Right atrium auricular region (tissue), 2 donors: ENCODE results near the gene PLK3. TPM values are rescaled to one million over a fixed set of nuclear protein-coding genes. Genes with fewer than 3 reads are reported as not detected.
"Not testable (repeated sequence)": the region's sequence is repeated elsewhere in the genome, so short reads cannot be mapped to it uniquely, and the experiment has no call there.

Experiments
- DNase-seq: peaks from one replicate; pipeline ENCODE4 v3.0.0-alpha.2; 2019; ENCODE audit warnings: low spot score
- H3K27ac ChIP-seq, 2 donors: fragments of 200-600 bp; sonication (generic); 1 replicate in 1 of 2; 2 replicates in 1 of 2; pipeline ENCODE4 v1.5.1; 2016 to 2019
- H3K27me3 ChIP-seq, 2 donors: fragments of 200-600 bp; sonication (generic); one replicate each; pipeline versions ENCODE4 v1.5.1 to v1.6.0; 2017 to 2019
- H3K36me3 ChIP-seq: fragments of 200-600 bp; sonication (generic); one replicate; pipeline ENCODE4 v1.5.1; 2016
- H3K4me1 ChIP-seq, 2 donors: fragments of 200-600 bp; sonication (generic); one replicate each; pipeline versions ENCODE4 v1.5.1 to v1.6.0; 2017 to 2019
- H3K4me3 ChIP-seq, 2 donors: fragments of 200-600 bp; sonication (generic); 1 replicate in 1 of 2; 2 replicates in 1 of 2; pipeline ENCODE4 v1.5.1; 2017 to 2019; ENCODE audit warnings: mild to moderate bottlenecking in 1 of 2, moderate library complexity in 1 of 2
- H3K9me3 ChIP-seq, 2 donors: fragments of 200-600 bp; sonication (generic); one replicate each; pipeline ENCODE4 v1.5.1; 2019
- total RNA-seq, 2 donors: library from RNA; depleted of rRNA; stranded (reverse); fragments of >200 nt; gene quantifications; one replicate each; pipeline ENCODE4 v1.1.0, GENCODE V29; 2016
- TF ChIP-seq, protein P1 (sequence below), 2 donors: fragments of 200-600 bp; sonication (generic); IDR thresholded peaks; one replicate each; pipeline ENCODE4 v1.5.1; 2019; ENCODE audit warnings: antibody characterized with exemption in 2 of 2

Gene PLK3
- total RNA-seq, 2 donors from 2014 or later: 9.1 to 10.8 TPM

DNA sequence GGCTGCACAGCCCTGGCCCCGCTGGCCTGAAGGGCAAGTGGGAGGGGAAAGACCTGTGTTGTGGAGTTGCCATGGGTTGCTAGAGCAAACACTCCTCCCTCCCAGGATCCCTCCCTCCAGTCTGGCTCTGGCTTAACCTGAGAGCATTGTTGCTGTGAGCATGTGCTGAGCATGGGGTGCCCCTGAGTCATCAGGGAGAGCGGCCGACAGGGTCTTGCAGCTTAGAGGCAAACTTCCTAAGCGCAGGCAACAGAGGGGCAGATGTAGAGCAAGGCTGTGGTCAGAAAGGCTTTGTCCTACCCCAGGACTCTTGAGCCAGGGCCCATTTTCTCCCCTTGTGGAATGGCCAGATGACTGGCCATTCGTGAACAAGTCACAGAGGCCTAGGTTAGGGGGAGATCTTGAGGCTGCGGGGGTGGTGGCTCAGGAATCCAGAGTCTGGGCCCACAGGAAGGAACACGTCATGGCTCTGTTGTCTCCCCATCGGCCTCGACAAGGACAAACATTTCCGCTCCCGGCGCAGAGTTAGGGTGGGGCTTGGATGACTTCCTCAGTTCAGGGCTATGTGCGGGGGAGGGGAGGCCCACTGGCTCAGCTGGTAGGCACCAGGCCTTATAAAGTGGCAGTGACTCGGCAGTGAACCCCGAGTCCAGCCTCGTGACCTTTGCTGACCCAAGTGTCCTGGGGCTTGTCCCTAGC lies 7.3 kb downstream of the PLK3 start:
- Histone ChIP-seq H3K27me3 (no peaks in the 10 kb centered on the region), H3K4me1 (peaks cover 0 to 95% of the 10 kb centered on the region in 2 donors), H3K4me3 (peak overlapping the region in 1 of 2 donors; percentile 38), H3K36me3 (peaks cover 43% of the 10 kb centered on the region), H3K27ac (peak overlapping the region; percentile 94 to 96), H3K9me3 (no peaks in the 10 kb centered on the region)
- TF ChIP-seq, protein P1, sequence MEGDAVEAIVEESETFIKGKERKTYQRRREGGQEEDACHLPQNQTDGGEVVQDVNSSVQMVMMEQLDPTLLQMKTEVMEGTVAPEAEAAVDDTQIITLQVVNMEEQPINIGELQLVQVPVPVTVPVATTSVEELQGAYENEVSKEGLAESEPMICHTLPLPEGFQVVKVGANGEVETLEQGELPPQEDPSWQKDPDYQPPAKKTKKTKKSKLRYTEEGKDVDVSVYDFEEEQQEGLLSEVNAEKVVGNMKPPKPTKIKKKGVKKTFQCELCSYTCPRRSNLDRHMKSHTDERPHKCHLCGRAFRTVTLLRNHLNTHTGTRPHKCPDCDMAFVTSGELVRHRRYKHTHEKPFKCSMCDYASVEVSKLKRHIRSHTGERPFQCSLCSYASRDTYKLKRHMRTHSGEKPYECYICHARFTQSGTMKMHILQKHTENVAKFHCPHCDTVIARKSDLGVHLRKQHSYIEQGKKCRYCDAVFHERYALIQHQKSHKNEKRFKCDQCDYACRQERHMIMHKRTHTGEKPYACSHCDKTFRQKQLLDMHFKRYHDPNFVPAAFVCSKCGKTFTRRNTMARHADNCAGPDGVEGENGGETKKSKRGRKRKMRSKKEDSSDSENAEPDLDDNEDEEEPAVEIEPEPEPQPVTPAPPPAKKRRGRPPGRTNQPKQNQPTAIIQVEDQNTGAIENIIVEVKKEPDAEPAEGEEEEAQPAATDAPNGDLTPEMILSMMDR (IDR thresholded peaks at IDR 0.05): no peak
- peak; percentile 99 for DNase-seq

DNA sequence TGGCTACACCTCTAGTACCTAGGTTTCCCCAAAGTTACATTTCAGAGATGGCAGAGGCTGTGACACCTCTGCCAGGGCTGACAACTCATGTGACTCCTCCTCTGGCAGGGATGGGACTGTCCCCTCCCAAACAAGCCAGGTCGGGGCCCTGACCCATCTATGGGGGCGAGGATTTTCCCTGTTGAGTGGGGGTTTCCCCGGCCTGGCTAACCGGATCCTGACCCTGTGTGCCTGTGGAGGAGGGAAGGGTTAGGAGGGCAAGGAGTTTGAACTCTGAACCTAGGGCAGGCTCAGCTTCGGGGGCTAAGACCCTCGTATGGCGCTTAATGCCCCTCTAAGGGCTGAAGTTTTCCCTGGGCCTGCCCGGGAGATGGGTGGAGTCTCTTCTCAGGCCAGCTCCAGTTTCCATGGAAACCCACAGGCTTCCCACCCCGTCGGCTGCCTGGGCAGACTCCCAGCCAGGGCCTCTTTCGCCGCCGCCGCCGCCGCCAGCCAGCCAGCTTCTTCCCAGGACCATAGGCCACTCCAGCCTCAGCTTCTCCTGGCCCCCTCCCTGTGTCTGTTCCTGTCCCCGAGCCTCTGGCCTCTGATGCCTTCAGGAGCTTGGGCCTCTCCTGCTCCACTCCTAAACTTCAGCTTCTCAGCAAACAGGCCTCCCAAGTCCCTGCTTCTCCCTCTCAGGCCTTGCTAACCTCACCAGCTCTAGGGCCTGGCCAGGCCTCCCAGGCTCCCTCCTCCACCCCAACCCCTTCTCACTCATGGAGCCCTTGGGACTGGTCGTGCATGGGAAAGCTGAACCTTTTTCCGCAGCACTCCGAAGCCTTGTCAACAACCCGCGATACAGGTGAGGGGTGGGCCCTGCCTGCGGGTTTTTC lies 8.1 kb downstream of the PLK3 start, which contains the start of gene BTBD19:
Gene BTBD19, plus strand, starts transcription at position 461 of the 875 bp plus-strand sequence. Its CDS starts 298 bp downstream, at position 759.
- Histone ChIP-seq H3K4me1 (peaks cover 0 to 95% of the 10 kb centered on the region in 2 donors), H3K9me3 (no peaks in the 10 kb centered on the region), H3K27ac (peak within 1 kb of the TSS; percentile 94 to 96), H3K27me3 (no peaks in the 10 kb centered on the region), H3K36me3 (peaks cover 41% of the 10 kb centered on the region), H3K4me3 (peak within 1 kb of the TSS; percentile 24 to 38)
- peak; percentile 92 for DNase-seq
- TF ChIP-seq, protein P1 (IDR thresholded peaks at IDR 0.05): no peak

DNA sequence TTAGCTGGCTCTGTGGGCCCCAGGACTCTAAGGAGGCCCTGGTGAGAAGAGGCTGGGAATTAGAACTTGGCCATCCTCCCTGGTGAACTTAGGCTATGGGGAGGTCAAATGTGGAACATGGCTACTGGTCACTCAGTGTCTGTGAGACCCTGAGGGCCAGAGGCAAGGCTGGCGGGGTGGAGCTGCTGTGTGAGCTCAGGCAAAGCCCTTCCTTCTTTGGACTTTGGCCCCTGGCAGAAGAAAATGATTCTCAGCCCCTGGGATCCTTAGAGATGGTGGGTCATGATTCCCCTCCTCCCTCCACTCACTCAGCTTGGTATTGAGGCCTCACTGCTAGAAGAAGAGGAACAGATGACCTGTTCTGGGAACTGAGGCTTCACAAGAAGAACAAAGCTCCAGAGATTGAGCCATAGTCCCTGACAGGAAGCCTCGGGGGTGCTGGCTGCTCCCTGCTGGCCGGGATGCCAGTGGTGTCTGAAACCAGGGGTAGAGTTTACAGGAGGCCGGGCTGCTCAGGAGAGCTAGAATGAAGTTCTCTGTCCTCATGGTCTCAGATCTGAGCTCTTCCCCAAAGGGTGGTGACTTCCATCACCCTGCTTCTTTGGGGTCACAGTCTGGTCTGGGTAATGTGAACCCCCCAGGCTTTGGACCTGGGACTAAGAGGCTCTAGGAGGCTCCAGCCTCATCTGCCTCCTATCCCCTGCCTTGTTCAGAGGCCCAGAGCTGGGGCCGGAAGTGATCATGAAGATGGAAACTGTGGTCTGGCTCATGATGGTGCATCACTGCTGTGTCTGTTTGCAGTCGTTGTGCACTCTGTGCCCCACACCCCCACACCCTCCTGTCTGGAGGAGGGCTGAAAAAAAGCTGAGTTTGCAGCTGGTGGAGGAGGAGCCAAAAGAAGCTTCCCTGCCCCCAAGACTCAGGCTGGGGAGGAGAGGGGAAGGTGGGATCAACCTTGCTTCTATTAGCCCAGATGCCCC lies 9.1 kb downstream of the PLK3 start:
- TF ChIP-seq, protein P1 (IDR thresholded peaks at IDR 0.05): no peak
- peak overlapping the region; percentile 24 to 38 for H3K4me3 ChIP-seq
- peaks cover 32% of the 10 kb centered on the region for H3K36me3 ChIP-seq
- H3K27me3 ChIP-seq: no peaks in the 10 kb centered on the region
- no peak for DNase-seq
- peak overlapping the region; percentile 94 to 96 for H3K27ac ChIP-seq
- peaks cover 0 to 91% of the 10 kb centered on the region in 2 donors for H3K4me1 ChIP-seq
- H3K9me3 ChIP-seq: no peaks in the 10 kb centered on the region

DNA sequence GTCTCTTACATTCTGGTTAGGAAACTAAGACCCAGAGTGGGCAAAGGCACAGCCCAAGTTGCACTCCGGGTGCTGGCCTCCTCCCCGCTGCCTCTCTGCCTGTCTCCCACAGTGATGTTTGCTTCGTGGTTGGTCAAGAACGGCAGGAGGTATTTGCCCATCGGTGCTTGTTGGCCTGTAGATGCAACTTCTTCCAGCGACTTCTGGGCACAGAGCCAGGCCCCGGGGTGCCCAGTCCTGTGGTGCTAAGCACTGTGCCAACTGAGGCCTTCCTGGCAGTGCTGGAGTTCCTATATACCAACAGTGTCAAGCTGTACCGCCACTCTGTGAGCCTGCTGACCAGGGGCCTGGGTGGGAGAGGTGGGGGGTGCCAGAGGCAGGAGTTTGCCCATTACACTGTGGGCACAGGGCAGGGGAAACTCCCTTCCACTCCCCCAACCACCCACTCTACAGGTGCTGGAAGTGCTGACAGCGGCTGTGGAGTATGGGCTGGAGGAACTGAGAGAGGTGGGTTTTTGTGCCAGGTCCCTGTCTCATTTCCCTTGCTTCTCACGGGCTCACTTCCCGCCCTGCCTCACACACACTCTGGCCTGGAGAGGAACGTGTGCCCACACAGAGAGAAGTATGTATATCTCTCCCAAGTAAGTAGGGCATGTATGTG lies 10.1 kb downstream of the PLK3 start:
- no peak for DNase-seq
- H3K4me3 ChIP-seq: peak overlapping the region; percentile 9 to 38
- no peaks in the 10 kb centered on the region for H3K9me3 ChIP-seq
- peaks cover 23% of the 10 kb centered on the region for H3K36me3 ChIP-seq
- no peaks in the 10 kb centered on the region for H3K27me3 ChIP-seq
- peak overlapping the region; percentile 94 to 96 for H3K27ac ChIP-seq
- TF ChIP-seq, protein P1 (IDR thresholded peaks at IDR 0.05): no peak
- H3K4me1 ChIP-seq: peaks cover 0 to 84% of the 10 kb centered on the region in 2 donors

DNA sequence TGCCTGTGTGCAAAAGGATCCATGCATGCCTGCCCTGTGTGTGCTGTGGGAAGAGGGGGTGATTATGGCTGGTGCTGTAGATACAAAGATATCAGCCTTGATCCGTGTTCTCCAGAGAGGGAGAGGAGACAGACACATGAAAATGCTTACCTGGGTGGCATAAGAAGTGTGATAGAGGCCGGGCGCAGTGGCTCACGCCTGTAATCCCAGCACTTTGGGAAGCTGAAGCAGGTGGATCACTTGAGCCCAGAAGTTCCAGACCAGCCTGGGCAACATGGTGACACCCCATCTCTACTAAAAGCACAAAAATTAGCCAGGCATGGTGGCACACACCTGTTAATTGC lies 10.6 kb downstream of the PLK3 start:
- H3K4me1 ChIP-seq: peaks cover 0 to 79% of the 10 kb centered on the region in 2 donors
- peaks cover 22% of the 10 kb centered on the region for H3K36me3 ChIP-seq
- not testable (repeated sequence) for H3K4me3 ChIP-seq, DNase-seq, H3K27me3 ChIP-seq, H3K9me3 ChIP-seq
- peak overlapping the region; percentile 94 to 96 for H3K27ac ChIP-seq
